ENCODE data around the gene SLC25A1. TPM values are rescaled to one million over a fixed set of nuclear protein-coding genes. Genes with fewer than 3 reads are reported as not detected.

The SLC25A1 gene
- total and polyA plus RNA-seq, 2 of the 4 experiments (the other 2 are of a cell fraction), result 41.0 to 56.5 TPM

DNA sequence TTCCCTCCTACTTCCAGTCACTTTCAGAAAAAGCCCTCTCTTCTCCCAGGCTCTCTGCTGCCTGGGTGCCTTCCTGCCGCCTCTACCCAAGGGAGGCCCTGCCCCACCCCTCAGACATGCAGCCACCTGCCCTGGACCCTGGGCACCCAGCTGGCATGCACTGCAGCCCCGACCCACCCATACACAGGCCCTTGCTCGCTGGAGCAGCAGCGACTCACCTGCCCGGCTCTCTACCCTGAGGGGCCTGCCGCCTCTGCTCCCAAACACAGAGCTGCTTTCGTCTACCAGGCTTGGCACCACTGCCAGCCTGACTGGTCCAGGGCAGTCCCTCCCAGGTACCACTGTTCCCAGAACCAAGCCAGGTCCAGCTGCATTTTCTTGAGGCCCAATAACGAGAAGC, 48.7 kb downstream of the SLC25A1 start:
- WGBS, 2 experiments (ENCODE audit: extremely low coverage in 2 of 2, insufficient read length in 1 of 2), result 83% methylated on average over 1 of the region's 8 CpGs; no CpG with 5 or more reads in 1 of the 2 experiments
- BruUV-seq (replicated peaks), result no TSS peak

More for the DNA sequence above, 48.7 kb downstream of the SLC25A1 start:
- H3K4ac ChIP-seq (ENCODE audit: low read depth, low read length), result no peak overlapping the region
- no peak overlapping the region for H3K14ac ChIP-seq (replicated peaks; ENCODE audit: low read depth, low read length)
- no peaks in the 10 kb centered on the region for H3K9me3 ChIP-seq (ENCODE audit: control insufficient read depth, insufficient read depth, low read length)
- no peak overlapping the region for H2BK5ac ChIP-seq (ENCODE audit: low read depth, low read length, poor library complexity, severe bottlenecking)
- no peak overlapping the region for H3K4me3 ChIP-seq (ENCODE audit: insufficient read depth, low read depth, low read length)
- H4K20me1 ChIP-seq (ENCODE audit: insufficient read depth, low read length), result no peaks in the 10 kb centered on the region
- no peak overlapping the region for H2AFZ ChIP-seq (replicated peaks; ENCODE audit: low read length, poor library complexity)
- H2AK9ac ChIP-seq (replicated peaks; ENCODE audit: low read depth, low read length, poor library complexity), result no peak overlapping the region
- intact Hi-C loops (cut with micrococcal nuclease), result no loop called here
- H2BK120ac ChIP-seq (ENCODE audit: low read depth, low read length), result no peak overlapping the region
- H4K91ac ChIP-seq (ENCODE audit: insufficient read depth, low read depth, low read length), result no peak overlapping the region
- H3K4me1 ChIP-seq (ENCODE audit: control insufficient read depth, insufficient read depth, low read length), result no peaks in the 10 kb centered on the region
- CTCF ChIA-PET, result no interaction called here
- no peak overlapping the region for H2BK20ac ChIP-seq (ENCODE audit: low read depth, low read length)
- H4K5ac ChIP-seq (ENCODE audit: low read depth, low read length), result no peak overlapping the region
- POLR2A ChIA-PET (ENCODE audit: unreplicated experiment), result no interaction called here
- peaks cover 31% of the 10 kb centered on the region for H3K36me3 ChIP-seq (ENCODE audit: control insufficient read depth, insufficient read depth, low read length)
- TF ChIP-seq, protein P1, sequence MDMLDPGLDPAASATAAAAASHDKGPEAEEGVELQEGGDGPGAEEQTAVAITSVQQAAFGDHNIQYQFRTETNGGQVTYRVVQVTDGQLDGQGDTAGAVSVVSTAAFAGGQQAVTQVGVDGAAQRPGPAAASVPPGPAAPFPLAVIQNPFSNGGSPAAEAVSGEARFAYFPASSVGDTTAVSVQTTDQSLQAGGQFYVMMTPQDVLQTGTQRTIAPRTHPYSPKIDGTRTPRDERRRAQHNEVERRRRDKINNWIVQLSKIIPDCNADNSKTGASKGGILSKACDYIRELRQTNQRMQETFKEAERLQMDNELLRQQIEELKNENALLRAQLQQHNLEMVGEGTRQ (IDR thresholded peaks at IDR 0.05; ENCODE audit: low read depth, low read length), result no peak
- TF ChIP-seq MXI1 (IDR thresholded peaks at IDR 0.05; ENCODE audit: borderline replicate concordance, low read depth, low read length) (no peak), CEBPB (IDR thresholded peaks at IDR 0.05; ENCODE audit: low read depth, low read length) (no peak), RFX5 (IDR thresholded peaks at IDR 0.05; ENCODE audit: low read depth, low read length) (no peak), SMC3 (IDR thresholded peaks at IDR 0.05; ENCODE audit: low read depth, low read length) (no peak), RCOR1 (IDR thresholded peaks at IDR 0.05; ENCODE audit: insufficient replicate concordance, low read length) (no peak), MAZ (IDR thresholded peaks at IDR 0.05; ENCODE audit: borderline replicate concordance, low read depth, low read length) (no peak), MAFK (IDR thresholded peaks at IDR 0.05; ENCODE audit: low read depth, low read length) (no peak), FOS (IDR thresholded peaks at IDR 0.05; ENCODE audit: low read depth, low read length) (no peak), CHD1 (IDR thresholded peaks at IDR 0.05; ENCODE audit: low read depth, low read length) (no peak)
- TF ChIP-seq, protein P2, sequence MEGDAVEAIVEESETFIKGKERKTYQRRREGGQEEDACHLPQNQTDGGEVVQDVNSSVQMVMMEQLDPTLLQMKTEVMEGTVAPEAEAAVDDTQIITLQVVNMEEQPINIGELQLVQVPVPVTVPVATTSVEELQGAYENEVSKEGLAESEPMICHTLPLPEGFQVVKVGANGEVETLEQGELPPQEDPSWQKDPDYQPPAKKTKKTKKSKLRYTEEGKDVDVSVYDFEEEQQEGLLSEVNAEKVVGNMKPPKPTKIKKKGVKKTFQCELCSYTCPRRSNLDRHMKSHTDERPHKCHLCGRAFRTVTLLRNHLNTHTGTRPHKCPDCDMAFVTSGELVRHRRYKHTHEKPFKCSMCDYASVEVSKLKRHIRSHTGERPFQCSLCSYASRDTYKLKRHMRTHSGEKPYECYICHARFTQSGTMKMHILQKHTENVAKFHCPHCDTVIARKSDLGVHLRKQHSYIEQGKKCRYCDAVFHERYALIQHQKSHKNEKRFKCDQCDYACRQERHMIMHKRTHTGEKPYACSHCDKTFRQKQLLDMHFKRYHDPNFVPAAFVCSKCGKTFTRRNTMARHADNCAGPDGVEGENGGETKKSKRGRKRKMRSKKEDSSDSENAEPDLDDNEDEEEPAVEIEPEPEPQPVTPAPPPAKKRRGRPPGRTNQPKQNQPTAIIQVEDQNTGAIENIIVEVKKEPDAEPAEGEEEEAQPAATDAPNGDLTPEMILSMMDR (conservative IDR thresholded peaks at IDR 0.05; ENCODE audit: low read depth, low read length), result no peak
- no peak overlapping the region for H3K4me2 ChIP-seq (ENCODE audit: low read depth, low read length)
- no peak overlapping the region for H2BK15ac ChIP-seq (ENCODE audit: low read depth, low read length)
- in situ Hi-C loops (cut with MboI; ENCODE audit: low sequenced_read_pairs), result no loop called here
- DNase-seq (no peak), ATAC-seq (ENCODE audit: low read depth) (no peak)
- no peak overlapping the region for H3K56ac ChIP-seq (ENCODE audit: extremely low read depth, insufficient read depth, low read length)
- no peaks in the 10 kb centered on the region for H3K79me1 ChIP-seq (ENCODE audit: low read depth in 1 of 2, low read length in 2 of 2)
- dilution Hi-C loops (cut with HindIII; ENCODE audit: low sequenced_read_pairs, unreplicated experiment), result no loop called here
- H2AK5ac ChIP-seq (ENCODE audit: low read depth, low read length), result no peak overlapping the region
- H3K18ac ChIP-seq (ENCODE audit: low read depth, low read length), result no peak overlapping the region
- no peak overlapping the region for H3K27ac ChIP-seq (ENCODE audit: insufficient read depth, low read length)
- H4K8ac ChIP-seq (ENCODE audit: low read depth in 2 of 2, low read length in 2 of 2), result no peak overlapping the region
- no peak overlapping the region for H3K23ac ChIP-seq (ENCODE audit: low read depth, low read length)
- peaks cover 3% of the 10 kb centered on the region; the same call in 1 of the 2 replicates for H3K9me1 ChIP-seq (ENCODE audit: insufficient read depth, low read length)
- H3K27me3 ChIP-seq (ENCODE audit: control insufficient read depth, insufficient read depth, low read length), result no peaks in the 10 kb centered on the region
- H3K9ac ChIP-seq (ENCODE audit: low read depth, low read length), result no peak overlapping the region
